NCI-H146 (cell line): ENCODE measurements around the gene ZNF14.
"Not testable (repeated sequence)": the region's sequence is repeated elsewhere in the genome, so short reads cannot be mapped to it uniquely, and the experiment has no call there.

Experiments
- DNase-seq: peaks from one replicate; lab custom pipeline; 2025; lab: John Stamatoyannopoulos, UW

ZNF14 gene

GRCh38 chr19:19746286-19747213 lies 13.6 kb upstream of the ZNF14 start:
- no peak for DNase-seq

GRCh38 chr19:19745496-19746285 lies 12.8 kb upstream of the ZNF14 start:
- DNase-seq: no peak

- no peak for DNase-seq
Measured at GRCh38 chr19:19744641-19745040, 11.7 kb upstream of the ZNF14 start.

GRCh38 chr19:19743921-19744320 lies 11.0 kb upstream of the ZNF14 start:
- DNase-seq: not testable (repeated sequence)

GRCh38 chr19:19743176-19743575 lies 10.3 kb upstream of the ZNF14 start:
- DNase-seq: no peak

GRCh38 chr19:19742773-19743172 lies 9.9 kb upstream of the ZNF14 start:
- DNase-seq: no peak

GRCh38 chr19:19741184-19741583 lies 8.3 kb upstream of the ZNF14 start:
- DNase-seq: no peak

GRCh38 chr19:19740755-19741154 lies 7.8 kb upstream of the ZNF14 start:
- DNase-seq: no peak

- no peak for DNase-seq
Measured at GRCh38 chr19:19738564-19738963, 5.7 kb upstream of the ZNF14 start.

GRCh38 chr19:19737559-19738332 lies 4.8 kb upstream of the ZNF14 start:
- no peak for DNase-seq

GRCh38 chr19:19721896-19722295 lies 11.0 kb downstream of the ZNF14 start:
- no peak for DNase-seq

GRCh38 chr19:19719798-19720197 lies 13.1 kb downstream of the ZNF14 start:
- DNase-seq: no peak

- no peak for DNase-seq
Measured at GRCh38 chr19:19711934-19712828, 20.7 kb downstream of the ZNF14 start.

GRCh38 chr19:19711306-19711933 lies 21.5 kb downstream of the ZNF14 start:
- DNase-seq: no peak

GRCh38 chr19:19710506-19710905 lies 22.4 kb downstream of the ZNF14 start:
- no peak for DNase-seq

- no peak for DNase-seq
Measured at GRCh38 chr19:19704836-19705235, 28.1 kb downstream of the ZNF14 start.

GRCh38 chr19:19700493-19700892 lies 32.4 kb downstream of the ZNF14 start:
- DNase-seq: not testable (repeated sequence)

- no peak for DNase-seq
Measured at GRCh38 chr19:19697589-19697988, 35.3 kb downstream of the ZNF14 start.

GRCh38 chr19:19696386-19696785 lies 36.5 kb downstream of the ZNF14 start:
- no peak for DNase-seq

- no peak for DNase-seq
Measured at GRCh38 chr19:19691683-19692082, 41.2 kb downstream of the ZNF14 start.

GRCh38 chr19:19689023-19689422 lies 43.9 kb downstream of the ZNF14 start:
- DNase-seq: not testable (repeated sequence)
